OCI-LY7 (cell line): Measurements from ENCODE around the gene KDM8. TPM values are rescaled to one million over a fixed set of nuclear protein-coding genes. Genes with fewer than 3 reads are reported as not detected.

Source experiments
- BruUV-seq: library from RNA; stranded (reverse); fragments of 400-500 nt; replicated peaks from 2 replicates; lab custom pipeline; 2021; lab: Mats Ljungman, UMichigan
- CTCF ChIA-PET: fragments of 300-600 bp; sonication (Branson Sonifier 250); formaldehyde crosslinking; loops from one replicate; lab custom pipeline; 2022; ENCODE audit warnings: antibody characterized with exemption; ENCODE audit not compliant: unreplicated experiment; lab: Charles Lee
- POLR2A ChIA-PET: fragments of 300-600 bp; sonication (Branson Sonifier 250); formaldehyde crosslinking; loops from one replicate; lab custom pipeline; 2022; ENCODE audit warnings: antibody characterized with exemption; lab: Charles Lee
- DNase-seq: peaks from one replicate; pipeline ENCODE4 v3.0.0-alpha.2; 2015; ENCODE audit warnings: low spot score
- H2AFZ ChIP-seq: fragments of 200-600 bp; sonication (generic), shearing (Covaris generic); 2 replicates; pipeline ENCODE4 v1.6.1; 2014; ENCODE audit warnings: mild to moderate bottlenecking, antibody characterized with exemption, low read length, moderate library complexity
- H3K27ac ChIP-seq: fragments of 200-600 bp; sonication (generic); 2 replicates; pipeline ENCODE4 v1.5.1; 2014; ENCODE audit warnings: mixed run types, low read depth, mild to moderate bottlenecking, moderate library complexity, low read length, inconsistent platforms; ENCODE audit not compliant: poor library complexity, severe bottlenecking
- H3K36me3 ChIP-seq: fragments of 200-600 bp; sonication (generic); 2 replicates; pipeline ENCODE4 v1.6.1; 2014; ENCODE audit warnings: mild to moderate bottlenecking, antibody characterized with exemption, low read length, moderate library complexity, mixed read lengths; ENCODE audit not compliant: insufficient read depth
- H3K4me1 ChIP-seq: fragments of 200-600 bp; sonication (generic); 2 replicates; pipeline ENCODE4 v1.5.1; 2014; ENCODE audit warnings: mild to moderate bottlenecking, low read length; ENCODE audit not compliant: insufficient read depth, poor library complexity, severe bottlenecking
- H3K4me2 ChIP-seq: fragments of 200-600 bp; sonication (generic); 2 replicates; pipeline ENCODE4 v1.6.1; 2014; ENCODE audit warnings: mild to moderate bottlenecking, low read length
- H3K4me3 ChIP-seq: fragments of 200-600 bp; sonication (generic); 2 replicates; pipeline ENCODE4 v1.5.1; 2014; ENCODE audit warnings: mild to moderate bottlenecking, low read depth, low read length; ENCODE audit not compliant: poor library complexity, severe bottlenecking
- H3K79me2 ChIP-seq: fragments of 200-600 bp; sonication (generic); 2 replicates; pipeline ENCODE4 v1.6.1; 2016; ENCODE audit warnings: low read depth, mild to moderate bottlenecking, low read length, moderate library complexity, mixed read lengths; ENCODE audit not compliant: insufficient read depth
- H3K9me2 ChIP-seq: fragments of 200-600 bp; sonication (generic); 2 replicates; pipeline ENCODE4 v1.6.1; 2016; ENCODE audit warnings: mild to moderate bottlenecking, low read length, mixed read lengths; ENCODE audit not compliant: insufficient read depth
- H3K9me3 ChIP-seq: fragments of 200-600 bp; sonication (generic); 2 replicates; pipeline ENCODE4 v1.6.1; 2014; ENCODE audit warnings: mild to moderate bottlenecking, mixed run types, low read length, mixed read lengths
- H4K20me1 ChIP-seq: fragments of 200-600 bp; sonication (generic); 2 replicates; pipeline ENCODE4 v1.6.1; 2014; ENCODE audit warnings: mild to moderate bottlenecking, antibody characterized with exemption, low read length, moderate library complexity, mixed read lengths; ENCODE audit not compliant: insufficient read depth
- CTCF ChIP-seq: fragments of 200-600 bp; sonication (generic); conservative IDR thresholded peaks from 2 replicates; pipeline ENCODE4 v1.5.1; 2014; ENCODE audit warnings: mild to moderate bottlenecking, antibody characterized with exemption, low read length, moderate library complexity, mixed read lengths
- EZH2phosphoT487 ChIP-seq: fragments of 200-600 bp; sonication (generic); IDR thresholded peaks from 2 replicates; pipeline ENCODE4 v1.6.1; 2018; ENCODE audit warnings: low read depth, borderline replicate concordance, mild to moderate bottlenecking, mixed run types, antibody characterized with exemption, low read length, moderate library complexity, mixed read lengths
- intact Hi-C: fragments of 100-400 bp; cut with micrococcal nuclease; formaldehyde crosslinking; loops from one replicate; pipeline ENCODE4 v1.10.0; 2022; ENCODE audit not compliant: unreplicated experiment
- total RNA-seq, 2 experiments: library from RNA; depleted of rRNA in 1 of 2; stranded (reverse); fragments of >200 nt in 1 of 2; shearing (Covaris generic) in 1 of 2; gene quantifications; 2 replicates each; pipeline ENCODE4 v1.2.3, GENCODE V29; 2014 to 2022

Gene KDM8
- total RNA-seq, 2 experiments from 2014 or later = 14.2 to 14.5 TPM

- H3K9me3 ChIP-seq = no peaks in the 10 kb centered on the region
- DNase-seq = no peak
- no TSS peak for BruUV-seq
- H3K79me2 ChIP-seq = no peaks in the 10 kb centered on the region
- no peak overlapping the region for H3K27ac ChIP-seq
- TF ChIP-seq CTCF (no peak), EZH2phosphoT487 (no peak)
- no peak overlapping the region for H2AFZ ChIP-seq
- H3K4me3 ChIP-seq = no peak overlapping the region
- ChIA-PET CTCF (no interaction called here), POLR2A (no interaction called here)
- H3K36me3 ChIP-seq = peaks cover 25% of the 10 kb centered on the region
- H3K4me1 ChIP-seq = no peaks in the 10 kb centered on the region
- H3K4me2 ChIP-seq = no peak overlapping the region
- H4K20me1 ChIP-seq = no peaks in the 10 kb centered on the region
- H3K9me2 ChIP-seq = no peaks in the 10 kb centered on the region
- intact Hi-C loops = no loop called here
Measured at GRCh38 chr16:27218756-27219155, 15.4 kb downstream of the KDM8 start.

- no peaks in the 10 kb centered on the region for H3K4me1 ChIP-seq
- POLR2A ChIA-PET = no interaction called here
- CTCF ChIA-PET = no interaction called here
Measured at GRCh38 chr16:27219161-27219560, 15.8 kb downstream of the KDM8 start.

GRCh38 chr16:27220120-27220519 is 16.8 kb downstream of the KDM8 start:
- TF ChIP-seq CTCF (no peak), EZH2phosphoT487 (no peak)
- CTCF ChIA-PET = no interaction called here
- H3K36me3 ChIP-seq = peaks cover 18% of the 10 kb centered on the region
- no peak overlapping the region for H3K27ac ChIP-seq
- POLR2A ChIA-PET = no interaction called here
- H3K4me1 ChIP-seq = no peaks in the 10 kb centered on the region
- H4K20me1 ChIP-seq = no peaks in the 10 kb centered on the region
- no peaks in the 10 kb centered on the region for H3K79me2 ChIP-seq
- no peaks in the 10 kb centered on the region for H3K9me2 ChIP-seq
- no peak for DNase-seq
- BruUV-seq = no TSS peak
- H3K9me3 ChIP-seq = no peaks in the 10 kb centered on the region
- intact Hi-C loops = no loop called here
- no peak overlapping the region for H3K4me2 ChIP-seq
- H2AFZ ChIP-seq = no peak overlapping the region
- no peak overlapping the region for H3K4me3 ChIP-seq

More at GRCh38 chr16:27219161-27219560, 15.8 kb downstream of the KDM8 start:
- no peak overlapping the region for H3K4me2 ChIP-seq
- H2AFZ ChIP-seq = no peak overlapping the region
- H3K4me3 ChIP-seq = no peak overlapping the region
- peaks cover 25% of the 10 kb centered on the region for H3K36me3 ChIP-seq
- no peaks in the 10 kb centered on the region for H3K79me2 ChIP-seq
- intact Hi-C loops = no loop called here
- BruUV-seq = no TSS peak
- TF ChIP-seq EZH2phosphoT487 (no peak), CTCF (no peak)
- DNase-seq = no peak
- H3K9me3 ChIP-seq = no peaks in the 10 kb centered on the region
- H3K27ac ChIP-seq = no peak overlapping the region
- H3K9me2 ChIP-seq = no peaks in the 10 kb centered on the region
- no peaks in the 10 kb centered on the region for H4K20me1 ChIP-seq
